SK-N-MC (cell line): Measurements from ENCODE around the gene DLGAP1.

ENCODE experiments used
- EZH2 ChIP-seq: fragments of 200-600 bp; sonication (generic); IDR thresholded peaks from one replicate; pipeline ENCODE4 v1.6.1; 2017; ENCODE audit warnings: antibody characterized with exemption
- FOXP2 ChIP-seq: optimal IDR thresholded peaks from 2 replicates; pipeline ENCODE3; 2011; ENCODE audit warnings: mild to moderate bottlenecking, moderate library complexity; ENCODE audit not compliant: insufficient read depth; ENCODE audit errors: extremely low read length, control extremely low read depth
- POLR2AphosphoS5 ChIP-seq: IDR thresholded peaks from 2 replicates; pipeline ENCODE4 v1.6.1; 2012; ENCODE audit warnings: mild to moderate bottlenecking, low read depth, low read length, borderline replicate concordance

GRCh38 chr18:4119813-4120212, 335.3 kb downstream of the DLGAP1 start:
- TF ChIP-seq EZH2 (no peak), POLR2AphosphoS5 (no peak), FOXP2 (no peak)
